A673 (cell line): ENCODE measurements around the gene KLF12. TPM values are rescaled to one million over a fixed set of nuclear protein-coding genes. Genes with fewer than 3 reads are reported as not detected.

Experiments
- BruUV-seq: library from RNA; stranded (reverse); fragments of 400-500 nt; replicated peaks from 2 replicates; lab custom pipeline; 2021; lab: Mats Ljungman, UMichigan
- CTCF ChIA-PET: fragments of 300-600 bp; sonication (Branson Sonifier 250); formaldehyde crosslinking; loops from one replicate; lab custom pipeline; 2022; ENCODE audit warnings: antibody characterized with exemption; lab: Charles Lee
- POLR2A ChIA-PET: fragments of 300-600 bp; sonication (Branson Sonifier 250); formaldehyde crosslinking; loops from one replicate; lab custom pipeline; 2022; ENCODE audit warnings: antibody characterized with exemption; ENCODE audit not compliant: low non-redundant PET; lab: Charles Lee
- DNase-seq: peaks from one replicate; pipeline ENCODE4 v3.0.0-alpha.2; 2015; ENCODE audit warnings: low spot score
- H3K27ac ChIP-seq: fragments of 200-600 bp; sonication (generic); 2 replicates; pipeline ENCODE4 v1.5.1; 2016; ENCODE audit warnings: mixed run types, low read depth, mild to moderate bottlenecking, mixed read lengths, antibody characterized with exemption, low read length; ENCODE audit not compliant: poor library complexity, severe bottlenecking
- H3K27me3 ChIP-seq: fragments of 200-600 bp; sonication (generic); replicated peaks from 2 replicates; pipeline ENCODE4 v1.6.1; 2017; ENCODE audit warnings: mixed run types, low read depth, mild to moderate bottlenecking, mixed read lengths, antibody characterized with exemption, low read length; ENCODE audit not compliant: insufficient read depth, poor library complexity
- H3K36me3 ChIP-seq: fragments of 200-600 bp; sonication (generic); 2 replicates; pipeline ENCODE4 v1.6.1; 2016; ENCODE audit warnings: mixed run types, mild to moderate bottlenecking, mixed read lengths, antibody characterized with exemption, low read length; ENCODE audit not compliant: insufficient read depth, poor library complexity, severe bottlenecking
- H3K4me1 ChIP-seq: fragments of 200-600 bp; sonication (generic); 2 replicates; pipeline ENCODE4 v1.6.1; 2017; ENCODE audit warnings: mixed run types, mild to moderate bottlenecking, mixed read lengths, antibody characterized with exemption, low read length; ENCODE audit not compliant: insufficient read depth, poor library complexity, severe bottlenecking
- H3K4me3 ChIP-seq: fragments of 200-600 bp; sonication (generic); 2 replicates; pipeline ENCODE4 v1.5.1; 2016; ENCODE audit warnings: low read depth, mixed run types, mild to moderate bottlenecking, mixed read lengths, low read length; ENCODE audit not compliant: poor library complexity, severe bottlenecking
- H3K9me3 ChIP-seq: fragments of 200-600 bp; sonication (generic); 2 replicates; pipeline ENCODE4 v1.6.1; 2016; ENCODE audit warnings: mixed run types, low read depth, mild to moderate bottlenecking, mixed read lengths, antibody characterized with exemption, low read length; ENCODE audit not compliant: poor library complexity, severe bottlenecking
- EZH2 ChIP-seq: fragments of 200-600 bp; sonication (generic); IDR thresholded peaks from 2 replicates; pipeline ENCODE4 v1.6.1; 2017; ENCODE audit warnings: borderline replicate concordance, low read depth, mild to moderate bottlenecking, mixed read lengths, antibody characterized with exemption, low read length; ENCODE audit not compliant: poor library complexity, severe bottlenecking
- intact Hi-C: fragments of 100-400 bp; cut with micrococcal nuclease; formaldehyde crosslinking; loops from one replicate; pipeline ENCODE4 v1.10.0; 2022; ENCODE audit not compliant: unreplicated experiment
- total RNA-seq: library from RNA; stranded (reverse); gene quantifications from 2 replicates; pipeline ENCODE4 v1.2.3, GENCODE V29; 2021
- TF ChIP-seq, protein P1 (sequence below): fragments of 300-800, 200-600 bp; sonication (generic); conservative IDR thresholded peaks from 2 replicates; pipeline ENCODE4 v1.5.1; 2017; ENCODE audit warnings: low read depth, mild to moderate bottlenecking, antibody characterized with exemption, low read length, moderate library complexity, mixed read lengths

KLF12 gene
- total RNA-seq, 1 experiment from 2014 or later = 12.4 TPM

DNA sequence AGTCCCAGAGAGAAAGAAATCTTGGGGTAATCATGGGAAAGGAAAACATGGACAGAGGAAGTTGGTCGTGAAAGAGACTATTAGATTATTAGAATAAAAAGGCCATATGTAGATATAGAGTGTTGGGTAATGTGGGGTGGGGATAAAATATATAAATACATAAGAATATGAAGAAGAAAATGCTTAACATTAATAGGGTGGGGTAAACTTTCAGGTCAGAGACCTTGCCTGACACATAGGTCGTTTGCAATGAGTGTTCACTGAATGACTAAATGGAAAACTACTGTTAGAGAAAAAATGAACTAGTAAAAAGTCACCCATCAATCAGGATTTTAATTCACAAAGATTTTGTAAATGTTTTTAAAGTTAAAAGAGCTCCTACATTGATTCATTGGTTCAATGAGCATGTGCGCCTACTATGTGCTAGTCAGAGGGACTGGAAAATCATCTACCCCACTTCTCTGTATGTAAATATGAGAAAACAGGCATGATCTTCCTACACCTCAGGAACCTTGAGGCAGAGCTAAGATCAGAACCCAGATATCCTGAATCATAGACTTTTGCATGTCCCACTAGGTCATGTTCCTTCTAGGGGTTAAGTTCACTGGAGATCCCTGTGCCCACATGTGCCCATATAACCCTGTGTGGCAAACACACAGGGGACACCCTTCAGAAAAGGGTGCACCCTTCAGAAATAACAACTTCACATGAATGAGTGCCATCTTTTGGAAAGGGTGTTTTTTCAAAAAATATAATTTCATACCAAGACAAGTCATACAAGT lies 24.6 kb upstream of the KLF12 start:
- no peaks in the 10 kb centered on the region for H3K36me3 ChIP-seq
- H3K27me3 ChIP-seq = no peaks in the 10 kb centered on the region
- H3K27ac ChIP-seq = no peak overlapping the region
- H3K4me3 ChIP-seq = no peak overlapping the region
- BruUV-seq = no TSS peak
- DNase-seq = no peak
- POLR2A ChIA-PET = no interaction called here
- intact Hi-C loops = no loop called here
- no peaks in the 10 kb centered on the region for H3K9me3 ChIP-seq
- CTCF ChIA-PET = no interaction called here
- no peaks in the 10 kb centered on the region for H3K4me1 ChIP-seq
- TF ChIP-seq, protein P1, sequence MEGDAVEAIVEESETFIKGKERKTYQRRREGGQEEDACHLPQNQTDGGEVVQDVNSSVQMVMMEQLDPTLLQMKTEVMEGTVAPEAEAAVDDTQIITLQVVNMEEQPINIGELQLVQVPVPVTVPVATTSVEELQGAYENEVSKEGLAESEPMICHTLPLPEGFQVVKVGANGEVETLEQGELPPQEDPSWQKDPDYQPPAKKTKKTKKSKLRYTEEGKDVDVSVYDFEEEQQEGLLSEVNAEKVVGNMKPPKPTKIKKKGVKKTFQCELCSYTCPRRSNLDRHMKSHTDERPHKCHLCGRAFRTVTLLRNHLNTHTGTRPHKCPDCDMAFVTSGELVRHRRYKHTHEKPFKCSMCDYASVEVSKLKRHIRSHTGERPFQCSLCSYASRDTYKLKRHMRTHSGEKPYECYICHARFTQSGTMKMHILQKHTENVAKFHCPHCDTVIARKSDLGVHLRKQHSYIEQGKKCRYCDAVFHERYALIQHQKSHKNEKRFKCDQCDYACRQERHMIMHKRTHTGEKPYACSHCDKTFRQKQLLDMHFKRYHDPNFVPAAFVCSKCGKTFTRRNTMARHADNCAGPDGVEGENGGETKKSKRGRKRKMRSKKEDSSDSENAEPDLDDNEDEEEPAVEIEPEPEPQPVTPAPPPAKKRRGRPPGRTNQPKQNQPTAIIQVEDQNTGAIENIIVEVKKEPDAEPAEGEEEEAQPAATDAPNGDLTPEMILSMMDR = no peak

DNA sequence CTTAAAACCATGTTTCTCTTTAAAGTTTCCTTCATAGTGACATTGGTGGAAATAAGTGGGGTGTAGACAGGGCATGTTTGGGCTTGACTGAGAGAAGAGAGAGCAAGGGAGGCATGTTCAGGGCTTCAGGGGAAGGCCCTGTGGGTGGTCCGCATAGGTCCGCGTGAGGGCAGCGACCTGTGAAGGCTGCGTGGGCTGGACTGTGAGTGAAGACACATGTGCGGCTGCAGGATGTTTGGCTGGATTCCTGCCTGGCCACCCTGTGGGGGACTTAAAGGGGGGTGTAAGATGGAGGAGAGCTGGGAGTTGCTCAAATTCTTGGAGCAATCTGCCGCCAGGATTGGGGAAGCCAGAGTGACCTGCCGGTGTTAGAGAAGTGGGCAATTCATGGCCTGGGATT lies 23.8 kb upstream of the KLF12 start:
- ChIA-PET POLR2A (no interaction called here), CTCF (no interaction called here)
- H3K4me1 ChIP-seq = no peaks in the 10 kb centered on the region
- intact Hi-C loops = no loop called here
- no peak for TF ChIP-seq EZH2
- TF ChIP-seq, protein P1 = no peak
- no peak overlapping the region for H3K4me3 ChIP-seq
- no peak for DNase-seq
- H3K9me3 ChIP-seq = no peaks in the 10 kb centered on the region
- no TSS peak for BruUV-seq
- no peaks in the 10 kb centered on the region for H3K36me3 ChIP-seq
- H3K27me3 ChIP-seq = no peaks in the 10 kb centered on the region
- no peak overlapping the region for H3K27ac ChIP-seq

DNA sequence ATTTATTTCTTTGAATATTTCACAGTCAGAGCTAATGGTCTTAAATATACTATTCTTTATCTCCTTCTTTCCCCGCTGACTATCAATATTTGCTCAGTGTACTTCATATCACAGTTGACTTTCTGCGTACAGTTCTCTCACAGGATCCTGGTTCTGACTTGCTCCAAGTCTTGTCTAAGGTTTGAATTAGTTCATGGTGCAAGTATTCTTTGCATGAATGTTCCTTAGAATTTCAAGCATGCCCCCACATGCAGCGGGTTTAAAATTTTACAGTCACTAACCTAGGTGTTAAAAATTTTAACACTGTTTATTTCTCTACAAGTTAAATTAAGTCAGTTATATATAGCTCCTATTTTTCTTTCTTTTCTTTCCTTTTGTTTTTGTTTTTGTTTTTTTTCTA lies 20.8 kb upstream of the KLF12 start:
- ChIA-PET CTCF (no interaction called here), POLR2A (no interaction called here)
- intact Hi-C loops = no loop called here
- DNase-seq = no peak
- TF ChIP-seq, protein P1 = no peak
- TF ChIP-seq EZH2 = no peak
- Histone ChIP-seq H3K4me3 (no peak overlapping the region), H3K36me3 (no peaks in the 10 kb centered on the region), H3K27me3 (no peaks in the 10 kb centered on the region), H3K9me3 (no peaks in the 10 kb centered on the region), H3K27ac (no peak overlapping the region), H3K4me1 (no peaks in the 10 kb centered on the region)
- no TSS peak for BruUV-seq
